H1 (cell line): Measurements from ENCODE around the gene SNX20. TPM values are rescaled to one million over a fixed set of nuclear protein-coding genes. Genes with fewer than 3 reads are reported as not detected.

ENCODE experiments used
- CTCF ChIA-PET: fragments of 300-600 bp; sonication (Branson Sonifier 250); formaldehyde crosslinking; loops from one replicate; lab custom pipeline; 2021; ENCODE audit not compliant: partially characterized antibody; lab: Charles Lee
- POLR2A ChIA-PET: fragments of 300-600 bp; sonication (Branson Sonifier 250); formaldehyde crosslinking; loops from one replicate; lab custom pipeline; 2021; ENCODE audit warnings: inconsistent platforms; ENCODE audit not compliant: partially characterized antibody; lab: Charles Lee
- DNase-seq, 2 experiments: peaks; one replicate each; pipeline versions ENCODE4 v3.0.0 to v3.0.0-alpha.2; 2010 to 2022; ENCODE audit warnings: low spot score in 2 of 2, low read depth in 1 of 2, mixed read lengths in 1 of 2
- FAIRE-seq: peaks from 2 replicates; lab custom pipeline; 2011; peaks lifted over from hg19 to GRCh38; lab: Jason Lieb, UNC
- H2AFZ ChIP-seq: 2 replicates; pipeline ENCODE4 v1.8.1; 2012; ENCODE audit warnings: low read length, inconsistent platforms
- H2AK5ac ChIP-seq: 2 replicates; pipeline ENCODE4 v1.6.1; 2013; ENCODE audit warnings: low read depth, low read length
- H2BK120ac ChIP-seq: replicated peaks from 2 replicates; pipeline ENCODE3; 2013; ENCODE audit warnings: low read depth, low read length, inconsistent platforms
- H2BK12ac ChIP-seq: 2 replicates; pipeline ENCODE4 v1.6.1; 2013; ENCODE audit warnings: low read depth, low read length
- H2BK15ac ChIP-seq: 2 replicates; pipeline ENCODE4 v1.6.1; 2013; ENCODE audit warnings: low read length
- H2BK20ac ChIP-seq: 2 replicates; pipeline ENCODE4 v1.6.1; 2013; ENCODE audit warnings: low read length
- H2BK5ac ChIP-seq: 2 replicates; pipeline ENCODE4 v1.6.1; 2013; ENCODE audit warnings: low read depth, low read length
- H3K14ac ChIP-seq: 2 replicates; pipeline ENCODE4 v1.6.1; 2013; ENCODE audit warnings: inconsistent platforms; ENCODE audit not compliant: insufficient read length
- H3K18ac ChIP-seq: 2 replicates; pipeline ENCODE4 v1.6.1; 2013; ENCODE audit warnings: low read length; ENCODE audit errors: extremely low read depth
- H3K23ac ChIP-seq: 2 replicates; pipeline ENCODE4 v1.6.1; 2013; ENCODE audit warnings: inconsistent platforms; ENCODE audit not compliant: insufficient read length
- H3K23me2 ChIP-seq: 2 replicates; pipeline ENCODE4 v1.6.1; 2013; ENCODE audit warnings: low read depth, low read length
- H3K27ac ChIP-seq: 2 replicates; pipeline ENCODE4 v1.6.1; 2011; ENCODE audit warnings: low read depth, low read length, inconsistent platforms
- H3K27me3 ChIP-seq, 4 experiments: replicated peaks in 1 of 4; 1 replicate in 1 of 4; 2 replicates in 3 of 4; pipeline versions ENCODE4 v1.6.1 to v1.8.1; 2011 to 2013; ENCODE audit warnings: low read length in 3 of 4, mild to moderate bottlenecking in 3 of 4, inconsistent platforms in 2 of 4, mixed read lengths in 2 of 4, moderate library complexity in 1 of 4; ENCODE audit not compliant: control insufficient read depth in 3 of 4, insufficient read depth in 3 of 4; ENCODE audit errors: extremely low read depth in 1 of 4
- H3K36me3 ChIP-seq, 4 experiments: 2 replicates each; pipeline versions ENCODE4 v1.6.1 to v1.8.1; 2011 to 2013; ENCODE audit warnings: mild to moderate bottlenecking in 4 of 4, low read length in 3 of 4, moderate library complexity in 2 of 4, control low read depth in 1 of 4, inconsistent platforms in 1 of 4; ENCODE audit not compliant: insufficient read depth in 4 of 4, control insufficient read depth in 2 of 4
- H3K4ac ChIP-seq: replicated peaks from 2 replicates; pipeline ENCODE3; 2013; ENCODE audit warnings: low read length, low read depth, mixed read lengths, inconsistent platforms; ENCODE audit not compliant: insufficient read length
- H3K4me1 ChIP-seq, 4 experiments: replicated peaks in 1 of 4; 1 replicate in 1 of 4; 2 replicates in 3 of 4; pipeline versions ENCODE4 v1.6.1 to v1.8.1; 2011 to 2013; ENCODE audit warnings: low read length in 3 of 4, inconsistent platforms in 2 of 4, mixed read lengths in 1 of 4; ENCODE audit not compliant: insufficient read depth in 4 of 4, control insufficient read depth in 3 of 4
- H3K4me2 ChIP-seq, 2 experiments: 2 replicates each; pipeline versions ENCODE4 v1.6.1 to v1.8.1; 2011 to 2013; ENCODE audit warnings: low read depth in 2 of 2, low read length in 2 of 2, control low read depth in 1 of 2, inconsistent platforms in 1 of 2, mild to moderate bottlenecking in 1 of 2; ENCODE audit not compliant: insufficient read depth in 1 of 2
- H3K4me3 ChIP-seq, 4 experiments: fragments of 200-600, 300-600 bp in 1 of 4; sonication (generic), shearing (Covaris generic), sonication (Bioruptor Twin) in 1 of 4; 2 replicates each; pipeline versions ENCODE4 v1.5.1 to v1.8.1; 2011 to 2016; ENCODE audit warnings: low read length in 4 of 4, low read depth in 3 of 4, control low read depth in 2 of 4, inconsistent platforms in 2 of 4, mild to moderate bottlenecking in 2 of 4, mixed read lengths in 1 of 4, moderate library complexity in 1 of 4; ENCODE audit not compliant: insufficient read depth in 2 of 4; ENCODE audit errors: extremely low read depth in 1 of 4
- H3K56ac ChIP-seq: replicated peaks from 2 replicates; pipeline ENCODE3; 2013; ENCODE audit warnings: low read depth, mild to moderate bottlenecking, mixed read lengths, low read length, inconsistent platforms; ENCODE audit not compliant: insufficient read length
- H3K79me1 ChIP-seq: 2 replicates; pipeline ENCODE4 v1.6.1; 2013; ENCODE audit warnings: low read depth, low read length, control low read depth
- H3K79me2 ChIP-seq, 2 experiments: 2 replicates each; pipeline versions ENCODE4 v1.6.1 to v1.8.1; 2012 to 2013; ENCODE audit warnings: low read length in 2 of 2, mild to moderate bottlenecking in 2 of 2, inconsistent platforms in 1 of 2; ENCODE audit not compliant: insufficient read depth in 2 of 2, control insufficient read depth in 1 of 2
- H3K9ac ChIP-seq, 4 experiments: replicated peaks in 1 of 4; 1 replicate in 1 of 4; 2 replicates in 3 of 4; pipeline versions ENCODE4 v1.6.1 to v1.8.1; 2011 to 2013; ENCODE audit warnings: low read depth in 3 of 4, low read length in 3 of 4, control low read depth in 2 of 4, mild to moderate bottlenecking in 2 of 4, moderate library complexity in 2 of 4, inconsistent platforms in 1 of 4; ENCODE audit errors: extremely low read depth in 1 of 4
- H3K9me3 ChIP-seq, 2 experiments: 2 replicates each; pipeline versions ENCODE4 v1.6.1 to v1.8.1; 2012 to 2013; ENCODE audit warnings: mild to moderate bottlenecking in 2 of 2, moderate library complexity in 2 of 2, control low read depth in 1 of 2, inconsistent platforms in 1 of 2, low read depth in 1 of 2, low read length in 1 of 2, mixed read lengths in 1 of 2; ENCODE audit not compliant: insufficient read depth in 2 of 2
- H4K20me1 ChIP-seq, 2 experiments: replicated peaks in 1 of 2; 2 replicates each; pipeline versions ENCODE3 to v1.8.1; 2011 to 2013; ENCODE audit warnings: inconsistent platforms in 2 of 2, low read length in 2 of 2, mild to moderate bottlenecking in 1 of 2; ENCODE audit not compliant: insufficient read depth in 2 of 2, control insufficient read depth in 1 of 2
- H4K5ac ChIP-seq: 2 replicates; pipeline ENCODE4 v1.6.1; 2013; ENCODE audit warnings: low read length, low read depth, mixed read lengths, inconsistent platforms; ENCODE audit not compliant: insufficient read length
- H4K8ac ChIP-seq: 2 replicates; pipeline ENCODE4 v1.8.0; 2013; ENCODE audit warnings: mild to moderate bottlenecking, moderate library complexity, low read length, inconsistent platforms; ENCODE audit not compliant: insufficient read depth; ENCODE audit errors: extremely low read depth
- H4K91ac ChIP-seq: replicated peaks from 2 replicates; pipeline ENCODE3; 2013; ENCODE audit warnings: low read length, mixed read lengths, inconsistent platforms; ENCODE audit not compliant: insufficient read length
- BACH1 ChIP-seq: IDR thresholded peaks from 2 replicates; pipeline ENCODE4 v1.6.1; 2012; ENCODE audit warnings: low read length, improper control_type of control experiment
- CREB1 ChIP-seq: IDR thresholded peaks from 2 replicates; pipeline ENCODE4 v1.6.1; 2012; ENCODE audit warnings: inconsistent platforms
- E2F6 ChIP-seq: IDR thresholded peaks from 2 replicates; pipeline ENCODE4 v1.6.1; 2012; ENCODE audit warnings: inconsistent platforms
- EP300 ChIP-seq, 2 experiments: IDR thresholded peaks; 1 replicate in 1 of 2; 2 replicates in 1 of 2; pipeline ENCODE4 v1.6.1; 2011 to 2012; ENCODE audit warnings: low read depth in 2 of 2, low read length in 2 of 2, mild to moderate bottlenecking in 2 of 2, borderline replicate concordance in 1 of 2, inconsistent platforms in 1 of 2, moderate library complexity in 1 of 2
- GTF2F1 ChIP-seq: IDR thresholded peaks from 2 replicates; pipeline ENCODE4 v1.6.1; 2012; ENCODE audit warnings: low read depth, low read length, improper control_type of control experiment, borderline replicate concordance
- JUN ChIP-seq: IDR thresholded peaks from 2 replicates; pipeline ENCODE4 v1.6.1; 2011; ENCODE audit warnings: low read depth, mild to moderate bottlenecking, improper control_type of control experiment, low read length
- KDM1A ChIP-seq: fragments of 200-600, 300-600 bp; sonication (generic); IDR thresholded peaks from 2 replicates; pipeline ENCODE4 v1.7.1; 2016; ENCODE audit warnings: mild to moderate bottlenecking, low read length, borderline replicate concordance
- KDM4A ChIP-seq: IDR thresholded peaks from one replicate; pipeline ENCODE4 v1.7.1; 2012; ENCODE audit warnings: low read depth, mild to moderate bottlenecking, moderate library complexity, low read length, inconsistent platforms; ENCODE audit not compliant: severe bottlenecking
- MAX ChIP-seq: IDR thresholded peaks from 2 replicates; pipeline ENCODE4 v1.6.1; 2012; ENCODE audit warnings: inconsistent platforms
- SAP30 ChIP-seq: fragments of 300-600 bp; sonication (generic); IDR thresholded peaks from 2 replicates; pipeline ENCODE4 v1.7.1; 2012; ENCODE audit warnings: low read length, moderate library complexity, mild to moderate bottlenecking, inconsistent platforms; ENCODE audit not compliant: insufficient read depth, insufficient replicate concordance
- TCF12 ChIP-seq: IDR thresholded peaks from 2 replicates; pipeline ENCODE4 v1.6.1; 2011; ENCODE audit warnings: low read depth, mild to moderate bottlenecking, low read length
- USF2 ChIP-seq: IDR thresholded peaks from 2 replicates; pipeline ENCODE4 v1.6.1; 2011; ENCODE audit warnings: low read length, improper control_type of control experiment
- WGBS, 2 experiments: shearing (Covaris generic) in 1 of 2; methylation state at CpG; one replicate each; pipeline versions ENCODE4 v1.1.6 to v1.1.7; 2013 to 2015; ENCODE audit warnings: low lambda C conversion rate in 2 of 2, mixed read lengths in 2 of 2, inconsistent platforms in 1 of 2, low coverage in 1 of 2, missing lambda C conversion rate in 1 of 2; ENCODE audit not compliant: insufficient replicate concordance in 2 of 2, insufficient coverage in 1 of 2, insufficient read length in 1 of 2; ENCODE audit errors: extremely low coverage in 1 of 2, missing lambda C conversion rate in 1 of 2; 5-methylcytosine and 5-hydroxymethylcytosine counted together
- polyA plus RNA-seq, 7 experiments: library from polyadenylated mRNA; depleted of rRNA in 3 of 7; stranded (reverse) in 5 of 7; unstranded in 2 of 7; fragments of >200 nt in 5 of 7; fragments of 200-250 nt in 2 of 7; gene quantifications; 1 replicate in 5 of 7; 2 replicates in 1 of 7; 4 replicates in 1 of 7; pipeline versions ENCODE4 v1.2.1 to v1.2.3, GENCODE V29; 2011 to 2013; ENCODE audit warnings: missing spikeins in 2 of 7, mixed read lengths in 2 of 7
- total RNA-seq: library from RNA; stranded (reverse); fragmentation: NEBNext Ultra II Directional; extraction: Animal tissue kit (Norgen Biotek cat#: 25700); gene quantifications from 2 replicates; pipeline ENCODE4 v1.2.1, GENCODE V29; 2021

SNX20 gene
- total and polyA plus RNA-seq, 2 of the 8 experiments (the other 6 are each of a cell fraction or from before 2014, with no cell fraction given) = not detected

DNA sequence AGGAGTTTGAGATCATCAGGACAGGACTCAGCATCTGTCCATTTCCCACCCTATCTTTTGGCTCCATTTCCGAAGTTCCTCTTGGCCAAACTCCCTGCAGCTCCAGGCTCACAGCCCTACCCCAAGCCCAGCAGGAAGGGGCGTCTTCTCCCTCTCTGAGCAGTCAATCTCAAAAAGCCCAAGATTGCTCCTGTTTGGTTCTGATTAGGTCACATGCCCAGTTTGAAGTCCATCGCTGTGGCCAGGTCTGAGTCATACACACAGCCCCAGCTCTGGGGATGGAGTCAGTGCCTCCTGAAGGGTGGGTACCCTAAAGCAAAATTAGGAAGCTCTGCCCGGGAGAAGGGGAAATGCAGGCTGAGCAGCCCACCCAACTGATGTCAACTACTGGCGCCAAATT, 23.9 kb downstream of the SNX20 start:
- Histone ChIP-seq H3K9me3 (0 out of 4 replicates have a peak, but pooled peaks cover 0 to under 1% of the 10 kb centered on the region in 2 experiments), H2AK5ac (no peak overlapping the region), H3K4me2 (no peak overlapping the region), H3K23me2 (no peaks in the 10 kb centered on the region), H3K4me3 (no peak overlapping the region), H4K20me1 (no peaks in the 10 kb centered on the region), H3K79me2 (no peaks in the 10 kb centered on the region), H2BK120ac (no peak overlapping the region), H4K8ac (peak overlapping the region; percentile 35; the same call in 1 of the 2 replicates), H2BK15ac (no peak overlapping the region), H3K9ac (no peak overlapping the region), H3K14ac (no peak overlapping the region), H3K4me1 (no peaks in the 10 kb centered on the region), H3K27me3 (no peaks in the 10 kb centered on the region), H2BK12ac (no peak overlapping the region), H4K91ac (no peak overlapping the region), H3K4ac (no peak overlapping the region), H3K18ac (no peak overlapping the region), H3K79me1 (no peaks in the 10 kb centered on the region), H3K27ac (no peak overlapping the region), H2BK5ac (no peak overlapping the region), H4K5ac (no peak overlapping the region), H2BK20ac (no peak overlapping the region), H3K36me3 (no peaks in the 10 kb centered on the region), H3K56ac (no peak overlapping the region), H2AFZ (no peak overlapping the region; the same call in 1 of the 2 replicates), H3K23ac (no peak overlapping the region)
- POLR2A ChIA-PET = interaction anchor here (0.5 kb wide), 1 partner anchor 487 kb away, joined by 3 read pairs; no protein-coding TSS in a partner anchor
- CTCF ChIA-PET = interaction anchor here (0.6 to 3.3 kb wide), 7 partner anchors 9 to 738 kb away, joined by 3 to 21 read pairs (median 3); no protein-coding TSS in a partner anchor
- WGBS, 2 experiments = 85% methylated on average over 5 of the region's 5 CpGs; no CpG with 5 or more reads in 1 of the 2 experiments
- DNase-seq (no peak), FAIRE-seq (no peak)
- TF ChIP-seq JUN = no peak
- TF ChIP-seq SAP30 = no peak
- TF ChIP-seq GTF2F1 = no peak
- no peak for TF ChIP-seq EP300 (IDR thresholded peaks at IDR 0.05; ENCODE audit: borderline replicate concordance in 1 of 2, low read depth in 2 of 2, low read length in 2 of 2)
- TF ChIP-seq E2F6 = no peak
- no peak for TF ChIP-seq KDM4A
- TF ChIP-seq USF2 = no peak
- no peak for TF ChIP-seq TCF12
- TF ChIP-seq CREB1 = no peak
- TF ChIP-seq BACH1 = no peak
- no peak for TF ChIP-seq KDM1A
- no peak for TF ChIP-seq MAX
